UCSD-AML1 (cell line): ENCODE measurements around the gene ATF7.
"Not testable (repeated sequence)": the region's sequence is repeated elsewhere in the genome, so short reads cannot be mapped to it uniquely, and the experiment has no call there.

Experiments used
- DNase-seq: peaks from one replicate; lab custom pipeline; 2025; ENCODE audit not compliant: unreplicated experiment; lab: John Stamatoyannopoulos, UW

The ATF7 gene

GRCh38 chr12:53599579-53599978 is 26.6 kb downstream of the ATF7 start:
- no peak for DNase-seq

- DNase-seq = not testable (repeated sequence)
These were observed 27.2 kb downstream of the ATF7 start for GRCh38 chr12:53598971-53599370.

GRCh38 chr12:53596920-53597363 is 29.2 kb downstream of the ATF7 start:
- DNase-seq = no peak

GRCh38 chr12:53594897-53595615 is 31.1 kb downstream of the ATF7 start:
- DNase-seq = no peak

GRCh38 chr12:53593707-53594106 is 32.5 kb downstream of the ATF7 start:
- DNase-seq = no peak

DNA sequence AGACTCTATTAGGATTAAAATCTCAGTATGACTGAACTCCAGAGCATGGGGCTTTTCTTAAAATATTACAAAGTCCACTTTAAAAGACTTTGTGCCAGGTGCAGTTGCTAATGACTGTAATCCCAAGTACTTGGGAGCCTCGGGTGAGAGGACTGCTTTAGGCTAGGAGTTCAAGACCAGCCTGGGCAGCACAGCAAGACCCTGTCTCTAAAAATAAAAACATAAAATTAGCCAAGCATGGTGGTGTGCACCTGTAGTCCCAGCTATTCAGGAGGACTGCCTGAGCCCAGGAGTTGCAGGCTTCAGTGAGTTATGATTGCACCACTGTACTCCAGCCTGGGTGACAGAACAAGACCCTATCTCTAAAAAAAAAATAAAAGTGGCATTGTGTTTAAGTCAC is 33.2 kb downstream of the ATF7 start:
- no peak for DNase-seq

DNA sequence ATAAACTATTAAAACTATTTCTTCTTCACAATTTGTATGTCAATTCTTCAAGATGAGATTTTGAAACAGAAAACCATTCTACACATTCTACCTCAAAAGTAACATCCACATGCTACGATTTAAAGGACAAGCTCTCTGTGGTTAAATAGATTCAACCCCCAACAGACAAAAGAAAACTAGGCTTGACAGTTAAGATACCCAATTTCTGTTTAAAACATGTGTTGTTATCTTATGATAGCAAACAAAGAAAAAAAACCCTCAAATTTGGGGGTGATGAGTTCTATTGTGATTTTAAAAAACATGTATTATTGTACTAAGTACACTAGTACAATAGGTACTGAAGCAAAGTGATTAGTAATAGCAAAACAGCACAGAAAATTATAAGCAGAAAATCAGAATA is 33.8 kb downstream of the ATF7 start:
- no peak for DNase-seq

DNA sequence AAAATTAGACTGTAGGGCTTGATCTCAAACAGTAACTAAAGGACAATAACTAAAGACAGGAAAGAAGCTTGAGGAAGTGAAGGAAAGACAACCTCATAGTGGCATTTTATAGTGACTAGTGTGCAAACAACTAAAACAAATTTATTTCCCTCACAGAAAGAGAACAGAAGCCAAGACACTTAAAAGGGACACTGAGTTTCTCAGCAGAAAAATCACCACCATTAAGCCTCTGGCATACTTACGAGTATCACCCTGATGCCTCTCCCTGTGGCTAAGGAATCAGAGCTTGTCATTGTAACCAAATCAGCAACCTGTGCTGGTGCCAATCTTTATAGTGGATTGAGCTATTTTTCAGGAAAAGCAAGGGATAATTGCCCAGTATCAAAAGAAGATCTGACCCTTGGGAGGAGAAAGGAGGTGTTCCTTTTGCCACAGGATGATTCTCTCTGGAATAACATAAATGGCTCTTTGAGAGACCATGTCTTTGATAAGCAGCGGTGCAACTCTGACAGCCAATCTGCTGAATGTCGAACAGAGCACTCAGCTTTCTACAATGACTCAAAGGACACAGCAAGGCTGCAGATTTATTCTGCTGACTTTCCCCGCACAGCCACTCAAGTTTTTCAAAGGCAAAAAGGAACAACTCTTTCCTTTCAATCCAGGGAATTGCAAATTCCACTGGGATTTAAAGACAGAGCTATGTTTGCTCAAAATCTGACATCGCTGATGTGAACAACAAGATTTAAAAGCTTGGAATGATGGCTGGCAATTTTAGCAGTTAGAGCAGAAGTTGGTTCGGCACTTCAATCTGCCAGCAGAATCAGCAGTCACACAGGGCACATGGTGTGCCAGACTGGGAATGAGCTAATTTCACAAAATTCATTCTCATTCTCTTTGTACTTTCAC is 34.6 kb downstream of the ATF7 start:
- no peak for DNase-seq

- no peak for DNase-seq
These were observed 35.5 kb downstream of the ATF7 start for GRCh38 chr12:53590652-53591051.

DNA sequence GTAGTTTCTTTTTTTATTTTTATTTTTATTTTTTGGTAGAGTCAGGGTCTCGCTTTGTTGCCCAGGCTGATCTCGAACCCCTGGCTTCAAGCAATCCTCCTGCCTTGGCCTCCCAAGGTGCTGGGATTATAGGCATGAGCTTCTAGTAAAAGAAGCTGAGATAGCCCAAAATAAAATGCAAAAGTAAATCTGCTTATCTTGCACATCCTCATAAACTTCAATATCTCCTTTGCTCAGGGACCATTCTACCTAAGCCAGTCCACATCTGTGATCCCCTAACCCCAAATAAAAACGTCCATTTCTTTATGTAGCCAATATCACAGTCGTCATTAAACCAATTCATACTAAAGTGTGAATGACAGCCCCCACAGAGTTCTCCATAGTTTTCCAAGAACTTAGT is 36.3 kb downstream of the ATF7 start:
- DNase-seq = no peak

DNA sequence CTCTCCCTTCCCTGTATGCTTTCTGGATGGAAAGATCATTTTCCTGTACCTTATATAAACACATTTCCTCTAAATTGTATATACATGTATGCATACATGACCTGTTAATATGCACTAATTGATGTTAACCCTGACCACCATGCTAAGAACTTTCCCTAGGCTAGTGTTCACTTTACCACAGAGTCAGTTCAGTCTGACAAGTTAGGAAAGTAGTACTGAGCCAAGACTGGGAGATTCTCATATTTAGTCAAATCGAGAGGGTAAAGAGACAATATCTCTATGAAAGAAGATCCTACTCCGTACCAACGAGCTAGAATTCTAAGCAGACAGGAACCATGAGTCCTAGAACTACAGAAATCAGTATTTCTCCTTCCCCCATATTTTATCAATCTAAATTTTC is 36.8 kb downstream of the ATF7 start:
- no peak for DNase-seq

DNA sequence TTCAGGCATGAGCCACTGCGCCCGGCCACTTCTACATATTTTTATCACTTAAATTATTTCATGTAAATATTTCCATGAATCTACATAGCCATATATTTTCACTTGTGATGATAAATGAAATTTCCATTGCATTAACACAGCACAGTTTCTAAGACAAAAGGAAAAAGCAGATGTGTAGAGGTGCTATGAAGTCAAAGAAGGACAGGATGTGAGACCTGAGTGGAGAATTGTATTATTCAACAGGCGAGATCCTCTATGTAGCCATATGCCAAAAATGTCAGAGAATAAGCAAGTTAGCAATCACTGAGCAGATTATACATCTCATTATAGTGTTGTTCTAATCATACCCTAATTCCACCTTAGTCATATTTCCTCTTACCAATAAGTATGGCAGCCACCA is 38.1 kb downstream of the ATF7 start:
- DNase-seq = no peak

GRCh38 chr12:53586745-53587144 is 39.4 kb downstream of the ATF7 start:
- no peak for DNase-seq

GRCh38 chr12:53585448-53586125 is 40.6 kb downstream of the ATF7 start:
- DNase-seq = no peak

GRCh38 chr12:53579545-53579955 is 46.6 kb downstream of the ATF7 start:
- DNase-seq = no peak

DNA sequence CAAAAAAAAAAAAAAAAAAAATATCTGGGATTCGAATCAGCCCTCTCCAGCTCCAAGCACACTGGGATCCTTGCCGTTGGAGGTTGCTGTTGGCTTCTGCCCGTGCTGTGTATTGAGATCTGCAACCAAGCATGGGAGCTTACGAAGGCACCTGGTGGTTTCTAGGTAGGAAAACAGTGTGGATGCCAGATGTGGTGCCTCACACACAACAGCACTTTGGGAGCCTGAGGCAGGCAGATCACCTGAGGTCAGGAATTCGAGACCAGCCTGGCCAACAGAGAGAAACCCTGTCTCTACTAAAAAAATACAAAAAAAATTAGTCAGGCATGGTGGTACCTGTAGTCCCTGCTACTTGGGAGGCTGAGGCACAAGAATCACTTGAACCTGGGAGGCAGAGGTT is 47.4 kb downstream of the ATF7 start:
- DNase-seq = no peak

DNA sequence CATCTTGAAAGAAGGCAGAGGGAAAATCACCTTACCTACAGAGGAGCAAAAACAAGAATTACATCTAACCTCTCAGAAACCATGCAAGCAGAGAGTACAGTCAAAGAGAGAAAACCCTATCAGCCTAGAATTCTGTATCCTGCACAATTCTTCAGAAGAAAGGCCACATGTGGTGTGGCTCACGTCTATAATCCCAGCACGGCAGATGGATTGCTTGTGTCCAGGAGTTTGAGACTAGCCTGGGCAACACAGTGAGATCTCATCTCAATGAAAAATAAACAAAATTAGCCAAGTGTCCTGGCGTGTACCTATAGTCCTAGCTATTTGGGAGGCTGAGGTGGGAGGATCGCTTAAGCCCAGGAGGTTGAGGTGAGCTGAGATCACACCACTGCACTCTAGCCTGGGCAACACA is 48.2 kb downstream of the ATF7 start:
- DNase-seq = no peak

DNA sequence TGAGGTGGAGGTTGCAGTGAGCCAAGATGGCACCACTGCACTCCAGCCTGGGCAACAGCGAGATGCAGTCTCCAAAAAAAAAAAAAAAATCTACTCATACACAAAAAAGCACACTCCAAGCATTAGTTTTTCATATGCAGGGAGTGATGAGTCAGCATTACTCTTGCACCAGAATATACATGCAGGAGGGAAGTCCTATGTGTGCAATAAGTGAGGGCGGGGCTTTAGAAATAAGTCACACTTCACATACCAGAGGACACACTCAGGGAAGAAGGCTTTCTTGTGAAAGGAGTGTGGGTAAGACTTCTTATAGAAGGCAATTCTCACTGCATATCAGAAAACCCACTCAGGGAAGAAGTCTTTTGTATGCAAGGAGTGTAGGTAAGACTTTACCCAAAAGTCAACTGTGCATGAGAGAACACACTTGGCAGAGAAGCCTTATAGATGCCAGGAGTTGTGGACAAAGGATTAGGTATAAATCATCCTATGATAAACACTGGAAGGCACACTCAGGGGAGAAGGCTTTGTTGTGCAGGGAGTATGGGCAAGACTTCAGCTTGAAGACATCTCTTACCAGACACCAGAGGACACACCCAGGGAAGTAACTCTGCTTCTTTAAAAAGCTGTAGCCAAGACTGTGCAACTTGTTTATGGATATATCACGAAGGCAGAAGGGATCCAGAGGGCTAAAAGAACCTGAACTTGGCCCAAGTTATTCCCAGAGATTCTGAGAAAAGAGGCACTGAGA is 50.5 kb downstream of the ATF7 start:
- DNase-seq = no peak

- DNase-seq = no peak
These were observed 53.9 kb downstream of the ATF7 start for GRCh38 chr12:53572134-53572758.

DNA sequence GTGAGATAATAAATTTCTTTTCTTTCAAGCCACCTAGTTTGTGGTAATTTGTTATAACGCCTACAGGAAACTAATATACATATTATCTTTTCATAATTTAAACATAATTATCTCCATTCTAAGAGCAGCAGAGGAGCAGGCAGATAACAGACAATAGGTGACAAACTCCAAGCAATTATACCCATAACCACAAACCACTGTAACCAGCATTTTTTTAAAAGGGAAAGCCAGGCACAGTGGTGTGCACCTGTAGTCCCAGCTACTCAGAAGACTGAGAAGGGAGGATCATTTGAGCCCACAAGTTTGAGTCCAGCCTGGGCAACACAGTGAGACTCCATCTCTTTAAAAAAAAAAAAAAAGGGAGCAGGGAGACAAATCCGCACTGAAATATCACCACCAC is 54.9 kb downstream of the ATF7 start:
- DNase-seq = no peak
